ENCODE measurements around the gene BUB1.
A peak's percentile ranks its signal among the peaks of the same experiment; 100 is the strongest.

The BUB1 gene

GRCh38 chr2:110677530-110678456, at the start of gene BUB1:
Gene BUB1 (minus strand): TSS chr2:110678063. CDS start chr2:110677995, 68 bp downstream.
- H3K27me3 Mint-ChIP-seq (ENCODE audit: low read depth, poor library complexity) = peaks cover 8% of the 10 kb centered on the region
- peaks cover 9% of the 10 kb centered on the region for H3K36me3 Mint-ChIP-seq (ENCODE audit: low read depth)
- no peaks in the 10 kb centered on the region for H3K9me3 Mint-ChIP-seq
- H3K4me1 Mint-ChIP-seq = peaks cover 48% of the 10 kb centered on the region
- peak within 1 kb of the TSS; percentile 98 for H3K4me3 Mint-ChIP-seq
- TF ChIP-seq, protein P1, sequence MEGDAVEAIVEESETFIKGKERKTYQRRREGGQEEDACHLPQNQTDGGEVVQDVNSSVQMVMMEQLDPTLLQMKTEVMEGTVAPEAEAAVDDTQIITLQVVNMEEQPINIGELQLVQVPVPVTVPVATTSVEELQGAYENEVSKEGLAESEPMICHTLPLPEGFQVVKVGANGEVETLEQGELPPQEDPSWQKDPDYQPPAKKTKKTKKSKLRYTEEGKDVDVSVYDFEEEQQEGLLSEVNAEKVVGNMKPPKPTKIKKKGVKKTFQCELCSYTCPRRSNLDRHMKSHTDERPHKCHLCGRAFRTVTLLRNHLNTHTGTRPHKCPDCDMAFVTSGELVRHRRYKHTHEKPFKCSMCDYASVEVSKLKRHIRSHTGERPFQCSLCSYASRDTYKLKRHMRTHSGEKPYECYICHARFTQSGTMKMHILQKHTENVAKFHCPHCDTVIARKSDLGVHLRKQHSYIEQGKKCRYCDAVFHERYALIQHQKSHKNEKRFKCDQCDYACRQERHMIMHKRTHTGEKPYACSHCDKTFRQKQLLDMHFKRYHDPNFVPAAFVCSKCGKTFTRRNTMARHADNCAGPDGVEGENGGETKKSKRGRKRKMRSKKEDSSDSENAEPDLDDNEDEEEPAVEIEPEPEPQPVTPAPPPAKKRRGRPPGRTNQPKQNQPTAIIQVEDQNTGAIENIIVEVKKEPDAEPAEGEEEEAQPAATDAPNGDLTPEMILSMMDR (IDR thresholded peaks at IDR 0.05) = no peak
- H3K27ac Mint-ChIP-seq = peak within 1 kb of the TSS; percentile 96
- peak; percentile 98 for DNase-seq

DNA sequence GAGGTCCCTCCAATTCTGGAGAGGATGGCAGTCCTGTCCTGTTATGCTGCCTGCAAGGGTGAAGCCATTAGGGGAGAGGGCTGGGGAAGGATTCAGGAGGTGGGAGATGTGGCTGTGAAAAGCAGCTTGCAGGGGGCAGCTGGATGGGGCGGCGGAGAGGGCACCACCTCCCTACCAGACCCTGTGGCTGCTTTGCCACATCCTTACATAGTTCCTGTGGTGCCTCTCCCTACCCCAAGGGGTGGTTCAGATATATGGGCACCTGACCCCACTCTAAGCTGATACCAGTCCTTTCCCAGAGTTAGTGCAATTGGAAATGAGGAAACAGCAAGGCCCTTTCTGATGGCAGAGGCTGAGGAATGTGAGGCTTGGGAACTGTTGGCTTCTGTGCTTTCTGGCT, 48.4 kb upstream of the BUB1 start:
- DNase-seq = no peak
- H3K27me3 Mint-ChIP-seq (ENCODE audit: low read depth, poor library complexity) = peaks cover 31% of the 10 kb centered on the region
- no peak overlapping the region for H3K4me3 Mint-ChIP-seq
- H3K27ac Mint-ChIP-seq = no peak overlapping the region
- peaks cover 8% of the 10 kb centered on the region for H3K36me3 Mint-ChIP-seq (ENCODE audit: low read depth)
- no peaks in the 10 kb centered on the region for H3K4me1 Mint-ChIP-seq
- H3K9me3 Mint-ChIP-seq = peaks cover 9% of the 10 kb centered on the region
- TF ChIP-seq, protein P1 (IDR thresholded peaks at IDR 0.05) = no peak

GRCh38 chr2:110725859-110726258, 48.0 kb upstream of the BUB1 start:
- peaks cover 4% of the 10 kb centered on the region for H3K36me3 Mint-ChIP-seq (ENCODE audit: low read depth)
- DNase-seq = no peak
- no peaks in the 10 kb centered on the region for H3K4me1 Mint-ChIP-seq
- H3K4me3 Mint-ChIP-seq = no peak overlapping the region
- TF ChIP-seq, protein P1 (IDR thresholded peaks at IDR 0.05) = no peak
- no peak overlapping the region for H3K27ac Mint-ChIP-seq
- H3K9me3 Mint-ChIP-seq = peaks cover 5% of the 10 kb centered on the region
- H3K27me3 Mint-ChIP-seq (ENCODE audit: low read depth, poor library complexity) = peaks cover 27% of the 10 kb centered on the region

GRCh38 chr2:110725370-110725769, 47.5 kb upstream of the BUB1 start:
- Mint-ChIP-seq H3K27ac (no peak overlapping the region), H3K4me1 (no peaks in the 10 kb centered on the region), H3K27me3 (ENCODE audit: low read depth, poor library complexity) (peaks cover 23% of the 10 kb centered on the region), H3K9me3 (no peaks in the 10 kb centered on the region), H3K36me3 (ENCODE audit: low read depth) (no peaks in the 10 kb centered on the region), H3K4me3 (no peak overlapping the region)
- TF ChIP-seq, protein P1 (IDR thresholded peaks at IDR 0.05) = no peak
- DNase-seq = no peak

GRCh38 chr2:110724820-110725219, 47.0 kb upstream of the BUB1 start:
- H3K4me1 Mint-ChIP-seq = no peaks in the 10 kb centered on the region
- TF ChIP-seq, protein P1 (IDR thresholded peaks at IDR 0.05) = no peak
- no peak overlapping the region for H3K4me3 Mint-ChIP-seq
- H3K36me3 Mint-ChIP-seq (ENCODE audit: low read depth) = no peaks in the 10 kb centered on the region
- no peak for DNase-seq
- H3K27me3 Mint-ChIP-seq (ENCODE audit: low read depth, poor library complexity) = peaks cover 22% of the 10 kb centered on the region
- H3K27ac Mint-ChIP-seq = no peak overlapping the region
- no peaks in the 10 kb centered on the region for H3K9me3 Mint-ChIP-seq

DNA sequence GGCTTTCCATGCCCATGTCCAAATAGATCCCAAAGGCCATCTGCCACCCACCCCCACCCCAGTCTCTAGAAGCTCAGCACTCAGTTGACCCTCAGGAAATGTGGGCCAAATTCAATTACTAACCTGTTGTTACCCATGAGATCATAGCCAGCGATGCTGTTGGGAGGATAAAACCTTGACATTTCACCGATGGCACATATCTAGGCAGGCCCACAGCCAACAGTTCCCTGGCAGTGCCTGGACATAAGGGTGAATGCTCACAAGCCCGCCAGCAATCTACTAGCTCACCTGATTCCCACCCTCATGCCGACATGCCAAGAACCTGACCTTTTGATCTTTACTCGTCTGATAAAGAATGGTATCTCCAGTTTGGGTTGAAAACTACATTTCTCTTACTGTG, 42.7 kb upstream of the BUB1 start:
- Mint-ChIP-seq H3K27ac (no peak overlapping the region), H3K9me3 (no peaks in the 10 kb centered on the region), H3K36me3 (ENCODE audit: low read depth) (no peaks in the 10 kb centered on the region), H3K27me3 (ENCODE audit: low read depth, poor library complexity) (peaks cover 10% of the 10 kb centered on the region), H3K4me1 (no peaks in the 10 kb centered on the region), H3K4me3 (no peak overlapping the region)
- DNase-seq = no peak
- TF ChIP-seq, protein P1 (IDR thresholded peaks at IDR 0.05) = no peak
